SK-N-DZ (cell line): ENCODE measurements around the gene CRYBG2.
"Not testable (repeated sequence)": the region's sequence is repeated elsewhere in the genome, so short reads cannot be mapped to it uniquely, and the experiment has no call there.

Experiments used
- DNase-seq: peaks from one replicate; pipeline ENCODE4 v3.0.0-alpha.2; 2015; ENCODE audit warnings: low spot score

Gene CRYBG2

DNA sequence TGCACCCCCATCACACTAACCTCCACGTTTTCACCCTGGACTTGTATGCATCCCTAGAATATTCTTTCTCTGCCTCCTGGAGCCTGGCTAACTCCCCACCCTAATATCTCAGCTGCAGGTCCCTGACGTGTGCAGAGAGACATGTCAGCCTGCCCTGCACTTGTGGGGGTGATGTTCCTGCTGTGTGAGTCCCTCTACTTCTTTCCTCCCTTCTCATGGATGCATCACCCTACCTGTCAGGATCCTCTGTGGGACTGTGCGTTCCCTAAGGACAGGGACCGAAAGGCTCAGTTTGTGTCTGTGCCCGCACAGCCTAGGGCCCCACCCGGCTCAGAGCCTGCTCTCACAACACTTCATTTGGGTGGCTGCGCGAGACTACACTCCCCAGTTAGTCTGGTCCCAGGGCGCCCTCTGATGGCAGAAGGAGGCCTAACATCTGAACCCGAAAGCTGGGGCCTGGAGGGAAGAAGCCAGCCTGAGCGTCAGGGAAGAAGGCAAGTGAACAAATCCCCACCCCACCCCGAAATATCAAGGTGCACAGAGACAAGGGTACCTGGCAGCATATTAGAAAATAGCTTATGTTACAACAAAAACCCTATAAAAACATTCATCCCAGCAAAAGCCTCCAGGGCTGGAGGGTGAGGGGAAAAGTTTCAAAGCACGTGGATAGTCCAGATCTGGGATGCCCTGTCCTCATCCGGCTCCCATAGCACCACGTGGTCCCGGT is 32.5 kb downstream of the CRYBG2 start:
- peak; percentile 76 for DNase-seq

DNA sequence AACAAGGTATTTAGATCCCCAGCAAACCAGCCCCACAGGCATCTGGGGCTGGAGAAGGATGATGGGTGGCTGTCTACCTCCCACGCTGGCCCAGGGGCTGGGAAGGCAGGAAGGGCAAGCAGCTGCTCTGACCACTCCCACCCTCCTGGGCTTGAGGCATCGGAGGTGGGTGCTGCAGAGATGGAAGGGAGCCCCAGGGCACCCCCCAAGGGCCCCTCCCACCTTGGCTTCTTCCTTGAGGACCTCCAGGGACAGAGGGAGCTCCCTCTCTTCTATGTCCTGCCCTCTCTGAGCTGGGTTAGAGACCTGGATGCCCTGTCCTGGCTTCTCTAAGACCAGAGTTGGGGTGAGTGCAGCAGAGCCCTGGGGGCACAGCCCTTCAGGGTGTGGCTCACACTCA is 33.0 kb downstream of the CRYBG2 start:
- DNase-seq: no peak

DNA sequence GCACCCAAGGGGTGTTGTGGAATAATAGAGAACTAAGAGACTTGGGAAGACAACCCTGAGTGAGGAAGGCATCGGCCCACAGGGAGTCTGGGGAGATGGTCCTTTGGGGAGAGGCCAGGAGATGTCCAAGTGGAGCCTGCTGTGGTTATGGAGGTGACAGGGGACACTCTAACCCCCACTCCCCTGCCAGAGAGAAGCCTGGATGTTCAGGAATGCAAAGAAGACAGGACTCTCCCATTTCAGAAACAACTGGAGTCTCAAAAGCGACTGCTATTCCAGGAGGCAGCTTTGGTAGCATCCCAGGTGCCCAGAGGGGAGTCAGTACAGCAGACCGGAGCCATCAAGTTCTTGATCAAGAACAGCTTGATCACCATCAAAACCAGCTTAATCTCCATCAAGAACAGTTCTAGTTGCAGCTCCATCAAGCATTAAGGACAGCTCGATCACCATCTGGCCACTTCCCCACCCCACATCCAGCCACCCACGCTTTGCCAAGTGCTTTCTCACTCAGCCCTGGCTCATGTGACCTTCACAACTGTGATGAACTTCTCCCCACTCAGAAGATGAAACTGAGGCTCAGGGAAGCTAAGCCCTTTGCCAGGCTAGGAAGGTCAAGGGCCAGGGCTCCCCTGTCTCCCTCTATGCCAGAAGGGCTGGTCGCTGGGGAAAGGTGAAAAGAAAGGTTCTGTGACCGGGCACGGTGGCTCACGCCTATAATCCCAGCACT is 35.4 kb downstream of the CRYBG2 start:
- DNase-seq: no peak

- DNase-seq: peak; percentile 47
These were observed 36.2 kb downstream of the CRYBG2 start, which contains the start of gene CD52 for GRCh38 chr1:26317612-26318337. Gene CD52 (plus strand): TSS chr1:26317958. CDS start chr1:26318018, 60 bp downstream.

DNA sequence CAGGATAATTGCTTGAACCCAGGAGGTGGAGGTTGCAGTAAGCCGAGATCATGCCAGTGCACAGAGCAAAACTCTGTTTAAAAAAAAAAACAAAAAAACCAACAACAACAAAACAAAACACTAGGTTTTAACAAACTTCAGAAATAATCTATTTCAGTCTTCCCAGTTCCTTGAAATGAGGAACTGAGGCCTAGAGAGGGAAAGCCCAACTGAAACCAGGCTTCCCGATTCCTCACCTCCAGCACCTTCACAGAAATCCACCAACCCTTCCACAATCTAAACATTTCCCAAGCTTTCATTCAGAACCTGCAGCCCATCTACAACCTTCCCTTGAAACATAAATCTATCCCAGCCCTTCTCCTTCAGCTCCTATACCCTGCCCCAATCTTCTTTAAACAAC is 36.8 kb downstream of the CRYBG2 start:
- no peak for DNase-seq

GRCh38 chr1:26315874-26316850 is 37.8 kb downstream of the CRYBG2 start:
- no peak for DNase-seq

- no peak for DNase-seq
These were observed 39.4 kb downstream of the CRYBG2 start for GRCh38 chr1:26314501-26314900.

GRCh38 chr1:26307966-26308899 is 45.7 kb downstream of the CRYBG2 start:
- DNase-seq: not testable (repeated sequence)

- DNase-seq: no peak
These were observed 46.6 kb downstream of the CRYBG2 start for GRCh38 chr1:26307363-26307781.

GRCh38 chr1:26306290-26307229 is 47.4 kb downstream of the CRYBG2 start, which contains the start of gene UBXN11:
Gene UBXN11 (minus strand): TSS chr1:26306636. CDS start chr1:26302883, 3,753 bp downstream.
- peak; percentile 93 for DNase-seq

- no peak for DNase-seq
These were observed 48.2 kb downstream of the CRYBG2 start for GRCh38 chr1:26305667-26306289.

GRCh38 chr1:26302733-26303405 is 51.1 kb downstream of the CRYBG2 start:
- no peak for DNase-seq

DNA sequence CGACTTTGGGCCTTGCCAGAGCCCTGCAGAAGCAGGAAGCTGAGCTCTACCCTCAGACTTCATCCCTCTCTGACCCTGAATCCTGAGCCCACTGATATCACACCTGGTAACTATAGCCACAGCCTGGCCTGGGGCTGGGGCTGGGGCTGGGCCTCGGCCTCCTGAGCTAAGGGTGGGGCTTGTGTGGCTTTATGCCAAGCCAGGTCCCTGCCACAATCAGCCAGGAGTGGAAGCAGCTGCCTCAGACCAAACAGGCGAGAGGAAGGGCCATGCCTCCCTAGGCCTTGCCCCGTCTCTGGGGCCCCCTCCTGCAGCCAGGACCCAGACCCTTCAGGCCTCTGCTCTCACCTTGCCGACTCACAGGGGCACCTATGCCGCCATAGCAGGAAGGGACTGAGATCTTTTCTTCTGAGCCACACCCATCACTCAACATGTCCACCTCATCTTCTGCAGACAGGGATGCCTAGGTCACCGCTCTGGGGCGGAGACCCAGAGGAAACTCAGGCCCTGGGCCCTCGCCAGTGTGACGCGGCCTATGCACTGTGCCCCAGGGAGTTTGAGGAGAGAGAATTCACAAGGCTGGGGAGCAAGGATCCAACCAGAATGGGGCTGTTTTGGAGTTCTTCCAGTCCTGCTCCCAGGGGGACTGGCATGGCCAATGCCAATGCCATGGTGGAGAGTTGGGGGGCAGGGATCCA is 53.2 kb downstream of the CRYBG2 start:
- no peak for DNase-seq

DNA sequence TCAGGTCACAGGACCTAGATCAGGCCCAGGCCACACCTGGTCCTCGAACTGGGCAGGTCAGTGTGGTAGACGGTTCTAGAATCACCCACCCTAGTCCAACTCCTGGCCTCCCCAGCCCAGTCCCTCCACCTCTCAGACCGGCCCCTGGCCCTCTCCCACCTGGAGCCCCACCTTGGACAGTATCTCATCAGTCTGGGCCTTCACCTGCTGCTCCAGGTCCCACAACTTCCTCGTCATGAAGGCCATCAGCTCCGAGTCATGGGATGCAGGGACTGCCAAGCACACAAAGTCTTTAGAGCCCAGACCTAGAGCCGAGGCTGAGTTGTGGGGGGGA is 56.2 kb downstream of the CRYBG2 start:
- no peak for DNase-seq

DNA sequence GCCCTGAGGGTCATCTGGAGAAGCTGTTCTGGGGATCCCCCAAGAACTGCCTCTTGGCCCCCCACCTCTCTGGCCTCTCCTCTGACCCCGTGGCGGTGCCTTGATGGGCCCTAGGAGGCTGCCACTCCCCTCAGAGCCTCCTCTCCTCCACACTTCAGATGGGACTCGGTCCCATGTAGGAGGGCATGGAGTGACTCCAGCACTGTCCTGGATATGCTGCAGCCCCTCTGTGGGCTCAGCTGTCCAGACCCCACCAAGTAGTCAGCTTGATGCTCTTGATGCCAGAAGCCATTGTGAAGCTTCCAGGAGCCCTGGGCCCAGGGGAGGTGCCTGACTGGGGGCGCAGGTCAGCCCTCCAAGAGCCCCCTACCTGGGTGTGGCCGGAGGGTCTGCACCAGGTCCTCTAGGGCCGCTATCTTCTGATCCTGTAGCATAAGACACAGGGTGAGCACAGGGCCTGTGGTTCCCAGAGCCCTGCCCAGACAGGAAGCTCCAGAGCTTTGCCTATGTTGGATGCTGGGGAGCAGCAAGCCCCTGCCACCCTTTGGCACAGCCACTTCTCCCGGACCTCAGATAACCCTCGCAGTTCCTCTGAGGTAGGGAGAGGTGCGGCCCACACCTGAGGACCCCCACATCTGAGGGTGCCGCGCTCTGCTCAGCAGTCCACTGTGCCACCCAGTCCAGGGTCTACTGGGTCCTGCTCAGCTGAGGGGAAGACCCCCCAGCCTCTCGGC is 56.7 kb downstream of the CRYBG2 start:
- no peak for DNase-seq

DNA sequence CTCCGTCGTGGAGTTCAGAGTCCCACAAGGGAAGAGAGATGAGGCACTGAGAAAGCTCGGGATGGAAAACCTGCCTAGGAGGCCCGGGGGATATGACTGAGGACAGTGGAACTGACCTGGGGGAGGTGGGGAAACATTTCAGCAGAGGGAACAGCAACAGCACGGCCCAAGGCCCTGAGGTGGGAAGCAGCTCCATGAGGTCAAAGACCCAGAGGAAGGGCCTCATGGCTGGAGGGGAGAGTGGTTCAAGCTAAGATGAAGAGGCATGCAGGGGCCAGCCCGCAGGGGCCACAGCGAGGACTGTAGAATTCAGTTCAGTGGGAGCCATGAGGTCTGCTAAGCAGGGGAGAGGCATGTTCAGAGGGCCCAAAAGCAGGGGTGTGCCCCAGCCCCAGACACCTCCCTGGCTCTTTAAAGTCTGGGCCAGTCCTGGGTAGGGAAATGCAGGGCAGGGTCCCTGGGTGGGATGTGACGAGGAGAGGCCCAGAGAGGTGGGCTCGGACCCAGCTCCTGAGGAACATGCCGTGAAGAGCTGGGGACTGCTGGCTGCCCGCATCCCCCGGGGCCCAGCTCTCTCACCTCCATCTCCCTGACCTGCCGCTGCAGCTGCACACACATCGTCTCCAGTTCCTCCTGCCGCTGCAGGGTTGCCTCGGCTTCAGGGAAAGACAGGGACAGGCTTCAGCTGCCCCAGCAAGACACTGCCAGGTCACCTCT is 57.4 kb downstream of the CRYBG2 start:
- DNase-seq: no peak
